Astrocyte (in vitro differentiated cells and primary cell): ENCODE data around the gene NXN.

Source experiments
- CTCF ChIP-seq: IDR thresholded peaks from 2 replicates; pipeline ENCODE4 v1.5.1; 2011; ENCODE audit warnings: low read depth, mild to moderate bottlenecking, inconsistent platforms, low read length, moderate library complexity; ENCODE audit not compliant: insufficient read depth
- EZH2 ChIP-seq: IDR thresholded peaks from 2 replicates; pipeline ENCODE4 v1.6.1; 2012; ENCODE audit warnings: mild to moderate bottlenecking, low read length, inconsistent platforms; ENCODE audit not compliant: insufficient read depth

- TF ChIP-seq EZH2 (no peak), CTCF (no peak)
These were observed 107.6 kb downstream of the NXN start for GRCh38 chr17:871751-872519.
